Thymus (tissue), 14 donors: Measurements from ENCODE around the gene MRPL22. TPM values are rescaled to one million over a fixed set of nuclear protein-coding genes. Genes with fewer than 3 reads are reported as not detected.
A peak's percentile ranks its signal among the peaks of the same experiment; 100 is the strongest.

Experiments
- DNase-seq, 9 donors: peaks; one replicate each; pipeline ENCODE4 v3.0.0-alpha.2; 2013; ENCODE audit warnings: low spot score in 9 of 9, low read depth in 6 of 9, missing footprints in 1 of 9
- H3K27ac ChIP-seq, 2 donors: one replicate each; pipeline ENCODE4 v1.5.1; 2013; ENCODE audit warnings: control low read depth in 1 of 2, low read depth in 1 of 2, low read length in 1 of 2, mild to moderate bottlenecking in 1 of 2, moderate library complexity in 1 of 2
- H3K27me3 ChIP-seq, 2 donors: one replicate each; pipeline ENCODE4 v1.5.1; 2013; ENCODE audit warnings: low read length in 1 of 2; ENCODE audit not compliant: control insufficient read depth in 2 of 2, insufficient read depth in 1 of 2
- H3K36me3 ChIP-seq, 2 donors: one replicate each; pipeline ENCODE4 v1.5.1; 2013; ENCODE audit warnings: low read length in 1 of 2, mild to moderate bottlenecking in 1 of 2, moderate library complexity in 1 of 2; ENCODE audit not compliant: control insufficient read depth in 2 of 2, insufficient read depth in 2 of 2
- H3K4me1 ChIP-seq, 2 donors: one replicate each; pipeline ENCODE4 v1.5.1; 2013; ENCODE audit warnings: low read length in 2 of 2; ENCODE audit not compliant: control insufficient read depth in 2 of 2, insufficient read depth in 2 of 2
- H3K4me3 ChIP-seq, 2 donors: one replicate each; pipeline ENCODE4 v1.5.1; 2013; ENCODE audit warnings: low read length in 2 of 2, control low read depth in 1 of 2, mild to moderate bottlenecking in 1 of 2
- H3K9me3 ChIP-seq, 2 donors: one replicate each; pipeline ENCODE4 v1.5.1; 2013; ENCODE audit warnings: low read length in 1 of 2, mild to moderate bottlenecking in 1 of 2; ENCODE audit not compliant: control insufficient read depth in 2 of 2, insufficient read depth in 1 of 2
- WGBS: extraction: QIAGEN DNeasy Blood & Tissue Kit; methylation state at CpG from one replicate; pipeline ENCODE4 v1.1.7; 2013; 5-methylcytosine and 5-hydroxymethylcytosine counted together
- long read RNA-seq, 10 donors: transcript quantifications; one replicate each; lab custom pipeline, GENCODE V29; 2026
- polyA plus RNA-seq: library from polyadenylated mRNA; stranded (reverse); fragments of 200-250 nt; gene quantifications from one replicate; pipeline ENCODE4 v1.2.3, GENCODE V29; 2013
- total RNA-seq: library from RNA; stranded (reverse); fragments of 120-200 nt; gene quantifications from one replicate; pipeline ENCODE4 v1.2.4, GENCODE V29; 2013
- donor health status: healthy.

MRPL22 gene
- 45.9 TPM for total RNA-seq
- 56.0 TPM for polyA plus RNA-seq
- long read RNA-seq, donor 1, partial matches to known transcripts = 0 of 2 reads
- long read RNA-seq, donor 1, other reads (novel, unspliced or antisense) = 0 of 2 reads
- long read RNA-seq, donor 2 = 0 reads
- long read RNA-seq, donor 3, transcript MRPL22-201 (6 exons, 3,035 nt) = minor isoform, 5 of 113 reads
- long read RNA-seq, donor 3, transcript MRPL22-202 (6 exons, 784 nt) = minor isoform, 12 of 113 reads
- long read RNA-seq, donor 3, transcript MRPL22-207 (7 exons, 3,176 nt) = major isoform, 77 of 113 reads
- long read RNA-seq, donor 3, partial matches to known transcripts = 17 of 113 reads
- long read RNA-seq, donor 3, other reads (novel, unspliced or antisense) = 0 of 113 reads
- long read RNA-seq, donor 4, transcript MRPL22-207 (7 exons, 3,176 nt) = major isoform, 22 of 38 reads
- long read RNA-seq, donor 4, transcript MRPL22-202 (6 exons, 784 nt) = minor isoform, 5 of 38 reads
- long read RNA-seq, donor 4, partial matches to known transcripts = 8 of 38 reads
- long read RNA-seq, donor 4, other reads (novel, unspliced or antisense) = 0 of 38 reads
- long read RNA-seq, donor 5, transcript MRPL22-202 (6 exons, 784 nt) = minor isoform, 11 of 119 reads
- long read RNA-seq, donor 5, transcript MRPL22-207 (7 exons, 3,176 nt) = major isoform, 81 of 119 reads
- long read RNA-seq, donor 5, partial matches to known transcripts = 21 of 119 reads
- long read RNA-seq, donor 5, other reads (novel, unspliced or antisense) = 0 of 119 reads
- long read RNA-seq, donor 6, transcript MRPL22-202 (6 exons, 784 nt) = minor isoform, 6 of 52 reads
- long read RNA-seq, donor 6, transcript MRPL22-207 (7 exons, 3,176 nt) = major isoform, 33 of 52 reads
- long read RNA-seq, donor 6, transcript MRPL22-201 (6 exons, 3,035 nt) = minor isoform, 6 of 52 reads
- long read RNA-seq, donor 6, partial matches to known transcripts = 6 of 52 reads
- long read RNA-seq, donor 6, other reads (novel, unspliced or antisense) = 0 of 52 reads
- long read RNA-seq, donor 7, transcript MRPL22-207 (7 exons, 3,176 nt) = major isoform, 46 of 61 reads
- long read RNA-seq, donor 7, transcript MRPL22-201 (6 exons, 3,035 nt) = minor isoform, 5 of 61 reads
- long read RNA-seq, donor 7, transcript MRPL22-205 (3 exons, 2,344 nt) = minor isoform, 6 of 61 reads
- long read RNA-seq, donor 7, partial matches to known transcripts = 0 of 61 reads
- long read RNA-seq, donor 7, other reads (novel, unspliced or antisense) = 0 of 61 reads
- long read RNA-seq, donor 8, transcript MRPL22-202 (6 exons, 784 nt) = minor isoform, 5 of 32 reads
- long read RNA-seq, donor 8, transcript MRPL22-207 (7 exons, 3,176 nt) = major isoform, 25 of 32 reads
- long read RNA-seq, donor 8, partial matches to known transcripts = 0 of 32 reads
- long read RNA-seq, donor 8, other reads (novel, unspliced or antisense) = 0 of 32 reads
- long read RNA-seq, donor 9, transcript MRPL22-202 (6 exons, 784 nt) = minor isoform, 5 of 39 reads
- long read RNA-seq, donor 9, transcript MRPL22-207 (7 exons, 3,176 nt) = major isoform, 27 of 39 reads
- long read RNA-seq, donor 9, partial matches to known transcripts = 5 of 39 reads
- long read RNA-seq, donor 9, other reads (novel, unspliced or antisense) = 0 of 39 reads
- long read RNA-seq, donor 10, transcript MRPL22-201 (6 exons, 3,035 nt) = minor isoform, 5 of 48 reads
- long read RNA-seq, donor 10, transcript MRPL22-207 (7 exons, 3,176 nt) = major isoform, 36 of 48 reads
- long read RNA-seq, donor 10, partial matches to known transcripts = 0 of 48 reads
- long read RNA-seq, donor 10, other reads (novel, unspliced or antisense) = 0 of 48 reads

GRCh38 chr5:154940772-154941620 lies at the start of gene MRPL22:
MRPL22 (plus strand) TSS chr5:154941073; CDS start chr5:154941111, 38 bp downstream.
- H3K4me3 ChIP-seq = peak within 1 kb of the TSS; percentile 70 to 91
- DNase-seq = peak; percentile 85 to 97 (median 93)
- WGBS = 3% methylated on average over 40 of the region's 40 CpGs
- H3K27me3 ChIP-seq = no peaks in the 10 kb centered on the region
- H3K4me1 ChIP-seq = peaks cover 13 to 21% of the 10 kb centered on the region in 2 donors
- H3K9me3 ChIP-seq = no peaks in the 10 kb centered on the region
- H3K36me3 ChIP-seq = no peaks in the 10 kb centered on the region
- peak within 1 kb of the TSS; percentile 91 to 95 for H3K27ac ChIP-seq

DNA sequence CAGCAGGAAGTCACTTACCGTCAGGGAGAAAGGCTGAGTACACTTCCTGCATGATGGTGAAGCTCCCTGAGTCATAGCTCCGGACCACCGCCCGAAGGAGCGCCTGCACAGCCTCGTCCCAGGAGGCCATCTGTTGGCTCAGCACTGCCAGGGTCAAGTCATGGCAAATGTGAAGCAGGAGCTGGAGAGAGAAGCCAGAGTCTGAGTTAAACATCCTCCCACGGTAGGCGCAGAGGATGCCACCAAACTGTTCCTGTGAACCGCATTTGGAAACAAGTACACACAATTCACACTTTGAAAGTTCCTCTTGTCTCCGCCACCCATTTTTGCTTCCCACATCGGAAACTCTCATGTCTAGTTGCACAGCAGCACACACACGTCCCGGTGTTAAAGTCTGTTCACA lies 48.5 kb upstream of the MRPL22 start:
- no peak for DNase-seq
- Histone ChIP-seq H3K36me3 (peaks cover 52 to 75% of the 10 kb centered on the region in 2 donors), H3K9me3 (no peaks in the 10 kb centered on the region), H3K27me3 (no peaks in the 10 kb centered on the region), H3K4me1 (no peaks in the 10 kb centered on the region), H3K4me3 (no peak overlapping the region), H3K27ac (no peak overlapping the region)
- WGBS = 95% methylated on average over 13 of the region's 13 CpGs

DNA sequence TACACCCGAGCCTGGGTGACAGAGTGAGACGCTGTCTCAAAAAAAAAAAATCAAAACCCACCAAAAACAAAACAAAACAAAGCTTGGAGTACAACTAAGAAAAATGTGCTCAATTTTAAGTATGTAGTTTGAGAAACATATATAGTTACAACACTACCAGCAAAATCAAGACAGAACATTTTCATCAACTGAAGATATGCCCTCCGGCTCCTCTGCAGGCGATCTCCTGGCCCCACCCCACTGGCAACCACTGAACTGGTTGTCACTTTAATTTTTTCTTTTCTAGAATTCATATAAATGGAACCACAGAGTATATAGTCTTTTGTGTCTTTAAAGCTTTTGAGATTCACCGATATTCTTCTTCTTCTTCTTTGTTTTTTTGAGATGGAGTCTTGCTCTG lies 47.5 kb upstream of the MRPL22 start:
- Histone ChIP-seq H3K36me3 (peaks cover 50 to 74% of the 10 kb centered on the region in 2 donors), H3K4me3 (no peak overlapping the region), H3K9me3 (no peaks in the 10 kb centered on the region), H3K27ac (no peak overlapping the region), H3K27me3 (no peaks in the 10 kb centered on the region), H3K4me1 (no peaks in the 10 kb centered on the region)
- no peak for DNase-seq
- WGBS = 86% methylated on average over 5 of the region's 5 CpGs

- no peak for DNase-seq
- Histone ChIP-seq H3K27ac (no peak overlapping the region), H3K9me3 (no peaks in the 10 kb centered on the region), H3K4me1 (no peaks in the 10 kb centered on the region), H3K36me3 (peaks cover 45 to 77% of the 10 kb centered on the region in 2 donors), H3K27me3 (no peaks in the 10 kb centered on the region), H3K4me3 (no peak overlapping the region)
- WGBS = 94% methylated on average over 14 of the region's 14 CpGs
Measured at GRCh38 chr5:154895606-154896561, 45.0 kb upstream of the MRPL22 start.

DNA sequence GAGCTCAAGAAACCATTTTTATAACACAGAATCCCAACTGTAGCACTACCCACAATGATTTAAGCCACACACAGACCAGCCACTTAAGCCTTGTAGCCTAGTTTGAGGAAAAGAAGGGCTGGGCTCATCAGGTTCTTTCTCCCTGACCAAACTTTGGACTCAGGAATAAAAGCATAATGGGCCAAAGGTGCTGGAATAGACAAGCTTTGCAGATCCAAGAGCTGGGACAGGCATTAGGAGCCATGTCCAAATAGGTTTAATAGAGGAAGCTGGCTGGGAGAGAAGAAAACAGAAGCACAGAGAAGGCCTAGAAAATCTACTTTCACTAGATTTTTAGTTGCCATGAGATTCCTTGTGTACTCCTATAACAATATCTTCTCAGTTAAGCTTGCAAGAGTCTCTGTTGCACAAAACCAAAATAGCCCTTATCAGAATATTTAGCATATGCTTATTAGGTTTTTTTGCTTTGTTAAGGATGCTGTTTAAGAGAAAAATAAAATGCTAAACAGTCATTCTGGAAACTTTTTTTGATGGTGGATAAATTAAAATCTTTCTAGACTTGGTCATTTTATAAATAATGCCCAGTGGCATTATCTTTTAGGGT lies 44.2 kb upstream of the MRPL22 start:
- H3K9me3 ChIP-seq = no peaks in the 10 kb centered on the region
- no peak overlapping the region for H3K4me3 ChIP-seq
- peaks cover 40 to 74% of the 10 kb centered on the region in 2 donors for H3K36me3 ChIP-seq
- H3K27me3 ChIP-seq = no peaks in the 10 kb centered on the region
- H3K4me1 ChIP-seq = no peaks in the 10 kb centered on the region
- no peak overlapping the region for H3K27ac ChIP-seq
- DNase-seq = no peak

GRCh38 chr5:154898210-154898609 lies 42.7 kb upstream of the MRPL22 start:
- Histone ChIP-seq H3K9me3 (no peaks in the 10 kb centered on the region), H3K4me3 (no peak overlapping the region), H3K36me3 (peaks cover 37 to 77% of the 10 kb centered on the region in 2 donors), H3K27ac (no peak overlapping the region), H3K27me3 (no peaks in the 10 kb centered on the region), H3K4me1 (no peaks in the 10 kb centered on the region)
- whole genome bisulfite sequencing = over 99% methylated on average over 4 of the region's 4 CpGs
- DNase-seq = no peak
